Measurements from ENCODE around the gene C6orf132.

- no peak for TF ChIP-seq ARNT (IDR thresholded peaks at IDR 0.05)
- TF ChIP-seq SUZ12 (IDR thresholded peaks at IDR 0.05) = no peak
- TF ChIP-seq SP1 (IDR thresholded peaks at IDR 0.05) = no peak
- no peak for TF ChIP-seq FOXA1 (IDR thresholded peaks at IDR 0.05)
- no peak for TF ChIP-seq L3MBTL2 (conservative IDR thresholded peaks at IDR 0.05)
- TF ChIP-seq BHLHE40 (IDR thresholded peaks at IDR 0.05; ENCODE audit: borderline replicate concordance) = no peak
- TF ChIP-seq, protein P1, sequence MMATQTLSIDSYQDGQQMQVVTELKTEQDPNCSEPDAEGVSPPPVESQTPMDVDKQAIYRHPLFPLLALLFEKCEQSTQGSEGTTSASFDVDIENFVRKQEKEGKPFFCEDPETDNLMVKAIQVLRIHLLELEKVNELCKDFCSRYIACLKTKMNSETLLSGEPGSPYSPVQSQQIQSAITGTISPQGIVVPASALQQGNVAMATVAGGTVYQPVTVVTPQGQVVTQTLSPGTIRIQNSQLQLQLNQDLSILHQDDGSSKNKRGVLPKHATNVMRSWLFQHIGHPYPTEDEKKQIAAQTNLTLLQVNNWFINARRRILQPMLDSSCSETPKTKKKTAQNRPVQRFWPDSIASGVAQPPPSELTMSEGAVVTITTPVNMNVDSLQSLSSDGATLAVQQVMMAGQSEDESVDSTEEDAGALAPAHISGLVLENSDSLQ (IDR thresholded peaks at IDR 0.05) = no peak
- TF ChIP-seq ELF4 (IDR thresholded peaks at IDR 0.05) = no peak
- no peak for TF ChIP-seq LEF1 (IDR thresholded peaks at IDR 0.05; ENCODE audit: borderline replicate concordance)
- no peak for TF ChIP-seq FOXK2 (IDR thresholded peaks at IDR 0.05)
- TF ChIP-seq CTBP1 (IDR thresholded peaks at IDR 0.05; ENCODE audit: borderline replicate concordance) = no peak
- no peak for TF ChIP-seq FOXM1 (IDR thresholded peaks at IDR 0.05; ENCODE audit: borderline replicate concordance)
- no peak for TF ChIP-seq NFRKB (IDR thresholded peaks at IDR 0.05)
Observed at GRCh38 chr6:42068872-42069522, 73.4 kb downstream of the C6orf132 start.

All from HEK293T (cell line).